Stimulated activated CD4-positive, alpha-beta T cell treated with anti-CD3 and anti-CD28 coated beads, Interleukin-12 subunit alpha, Interleukin-12 subunit beta, amount 100 ng/mL, for 4 hours (primary cell): Measurements from ENCODE around the gene BCR.

Source experiments
- DNase-seq: peaks from one replicate; pipeline ENCODE4 v3.0.0-alpha.2; 2020

The BCR gene

GRCh38 chr22:23233752-23234408, 53.6 kb downstream of the BCR start:
- DNase-seq, result peak; percentile 27

GRCh38 chr22:23234409-23235161, 54.3 kb downstream of the BCR start:
- DNase-seq, result no peak

- no peak for DNase-seq
Observed at GRCh38 chr22:23235425-23235824, 55.1 kb downstream of the BCR start.

- DNase-seq, result no peak
Observed at GRCh38 chr22:23236026-23236425, 55.7 kb downstream of the BCR start.

- no peak for DNase-seq
Observed at GRCh38 chr22:23236440-23237184, 56.3 kb downstream of the BCR start.

- no peak for DNase-seq
Observed at GRCh38 chr22:23237201-23237798, 57.0 kb downstream of the BCR start.

GRCh38 chr22:23237841-23238240, 57.5 kb downstream of the BCR start:
- DNase-seq, result peak; percentile 41

GRCh38 chr22:23238707-23239106, 58.4 kb downstream of the BCR start:
- no peak for DNase-seq

GRCh38 chr22:23239429-23239828, 59.1 kb downstream of the BCR start:
- no peak for DNase-seq

- peak; percentile 26 for DNase-seq
Observed at GRCh38 chr22:23240639-23241389, 60.5 kb downstream of the BCR start.

- DNase-seq, result no peak
Observed at GRCh38 chr22:23241562-23242472, 61.5 kb downstream of the BCR start.

GRCh38 chr22:23242473-23243001, 62.2 kb downstream of the BCR start:
- DNase-seq, result no peak

GRCh38 chr22:23243006-23243573, 62.8 kb downstream of the BCR start:
- peak; percentile 42 for DNase-seq

GRCh38 chr22:23243859-23244689, 63.8 kb downstream of the BCR start:
- no peak for DNase-seq

GRCh38 chr22:23244690-23245044, 64.4 kb downstream of the BCR start:
- DNase-seq, result no peak

- no peak for DNase-seq
Observed at GRCh38 chr22:23245045-23245798, 64.9 kb downstream of the BCR start.

- no peak for DNase-seq
Observed at GRCh38 chr22:23245799-23246136, 65.5 kb downstream of the BCR start.

- no peak for DNase-seq
Observed at GRCh38 chr22:23246982-23247766, 66.9 kb downstream of the BCR start.

- no peak for DNase-seq
Observed at GRCh38 chr22:23248583-23248982, 68.3 kb downstream of the BCR start.
